ENCODE measurements around the gene ALDH18A1.
A peak's percentile ranks its signal among the peaks of the same experiment; 100 is the strongest.

DNA sequence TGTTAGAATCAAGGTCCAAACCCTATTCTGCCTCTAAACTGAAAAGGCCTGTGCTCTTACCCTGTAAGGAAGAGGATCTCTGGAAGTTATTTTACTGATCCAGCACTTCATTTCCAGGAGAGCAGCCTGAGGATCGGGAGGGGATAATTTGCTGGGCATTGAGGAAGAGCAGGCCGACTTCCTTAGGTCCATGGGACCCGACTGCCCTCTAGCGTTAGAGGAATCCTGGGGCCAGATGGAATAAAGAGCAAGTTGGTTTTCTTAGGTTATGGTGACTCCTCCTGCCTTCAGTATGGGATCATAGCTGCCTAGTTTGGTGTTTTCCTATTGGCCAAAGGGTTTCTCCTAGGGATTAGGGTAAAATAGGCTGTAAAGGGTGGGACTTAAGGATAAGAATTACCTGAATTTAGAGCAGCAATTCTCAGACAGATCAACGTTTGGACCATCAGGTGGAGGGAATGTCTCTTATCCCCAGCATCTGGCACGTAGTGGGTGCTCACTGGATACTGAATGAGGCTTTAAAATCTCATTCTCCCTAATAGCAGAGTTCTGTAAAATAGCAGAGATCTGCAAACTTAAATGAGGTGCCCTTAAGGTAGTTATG is 55.3 kb downstream of the ALDH18A1 start:
- TF ChIP-seq CTCF (IDR thresholded peaks at IDR 0.05 in 4 of 5, conservative IDR thresholded peaks at IDR 0.05 in 1 of 5) (peak; percentile 89 to 96 (median 90)), POLR2A (IDR thresholded peaks at IDR 0.05) (no peak)
